Caco-2 (cell line): ENCODE results near the gene CMSS1. TPM values are rescaled to one million over a fixed set of nuclear protein-coding genes. Genes with fewer than 3 reads are reported as not detected.
A peak's percentile ranks its signal among the peaks of the same experiment; 100 is the strongest.

Experiments
- BruUV-seq: library from RNA; stranded (reverse); fragments of 400-500 nt; replicated peaks from 2 replicates; lab custom pipeline; 2021; lab: Mats Ljungman, UMichigan
- CTCF ChIA-PET: fragments of 300-600 bp; sonication (Branson Sonifier 250); formaldehyde crosslinking; loops from one replicate; lab custom pipeline; 2022; ENCODE audit warnings: antibody characterized with exemption; lab: Charles Lee
- POLR2A ChIA-PET: fragments of 300-600 bp; sonication (Branson Sonifier 250); formaldehyde crosslinking; loops from one replicate; lab custom pipeline; 2022; ENCODE audit warnings: antibody characterized with exemption; lab: Charles Lee
- DNase-seq, 2 experiments: peaks; one replicate each; pipeline versions ENCODE4 v3.0.0 to v3.0.0-alpha.2; 2020 to 2022
- H3K27me3 ChIP-seq: replicated peaks from 2 replicates; pipeline ENCODE4 v1.6.0; 2011; ENCODE audit warnings: low read length; ENCODE audit not compliant: control insufficient read depth, insufficient read depth
- H3K36me3 ChIP-seq: 2 replicates; pipeline ENCODE4 v1.5.1; 2011; ENCODE audit warnings: low read length; ENCODE audit not compliant: control insufficient read depth, insufficient read depth
- H3K4me1 ChIP-seq: fragments of 250-450 bp; sonication (Bioruptor Pico); 2 replicates; pipeline ENCODE4 v1.5.1; 2020; ENCODE audit warnings: mild to moderate bottlenecking
- H3K4me3 ChIP-seq: 2 replicates; pipeline ENCODE4 v1.5.1; 2011; ENCODE audit warnings: low read depth, mild to moderate bottlenecking, control low read depth, low read length
- H3K9me3 ChIP-seq: fragments of 250-450 bp; sonication (Bioruptor Pico); 2 replicates; pipeline ENCODE4 v1.5.1; 2020; ENCODE audit warnings: mild to moderate bottlenecking, moderate library complexity
- H3K27ac Mint-ChIP-seq: one replicate; pipeline ENCODE4 v1.8.0; 2022; ENCODE audit warnings: mixed read lengths; ENCODE audit not compliant: unreplicated experiment
- H3K27me3 Mint-ChIP-seq: one replicate; pipeline ENCODE4 v1.8.0; 2022; ENCODE audit warnings: mixed read lengths; ENCODE audit not compliant: insufficient read depth, unreplicated experiment
- H3K36me3 Mint-ChIP-seq: one replicate; pipeline ENCODE4 v1.8.0; 2022; ENCODE audit warnings: mild to moderate bottlenecking, mixed read lengths; ENCODE audit not compliant: insufficient read depth, unreplicated experiment
- H3K4me1 Mint-ChIP-seq: one replicate; pipeline ENCODE4 v1.8.0; 2022; ENCODE audit warnings: low read depth, mixed read lengths; ENCODE audit not compliant: unreplicated experiment
- H3K4me3 Mint-ChIP-seq: one replicate; pipeline ENCODE4 v1.8.0; 2022; ENCODE audit warnings: mild to moderate bottlenecking, moderate library complexity, mixed read lengths; ENCODE audit not compliant: unreplicated experiment
- H3K9me3 Mint-ChIP-seq: one replicate; pipeline ENCODE4 v1.8.0; 2022; ENCODE audit warnings: mixed read lengths; ENCODE audit not compliant: unreplicated experiment
- CTCF ChIP-seq, 2 experiments: fragments of 200-600 bp in 1 of 2; IDR thresholded peaks; 1 replicate in 1 of 2; 2 replicates in 1 of 2; pipeline versions ENCODE4 v1.5.1 to v1.8.0; 2011 to 2022; ENCODE audit warnings: antibody characterized with exemption in 1 of 2, control low read depth in 1 of 2, inconsistent platforms in 1 of 2, low read depth in 1 of 2, low read length in 1 of 2, mild to moderate bottlenecking in 1 of 2, moderate library complexity in 1 of 2; ENCODE audit not compliant: insufficient read depth in 1 of 2, severe bottlenecking in 1 of 2, unreplicated experiment in 1 of 2
- intact Hi-C: fragments of 100-400 bp; cut with micrococcal nuclease; formaldehyde crosslinking; loops from one replicate; pipeline ENCODE4 v1.10.0; 2022; ENCODE audit not compliant: unreplicated experiment
- total RNA-seq: library from RNA; stranded (reverse); gene quantifications from 2 replicates; pipeline ENCODE4 v1.2.3, GENCODE V29; 2022

The CMSS1 gene
- total RNA-seq, 1 experiment from 2014 or later: 54.4 TPM

DNA sequence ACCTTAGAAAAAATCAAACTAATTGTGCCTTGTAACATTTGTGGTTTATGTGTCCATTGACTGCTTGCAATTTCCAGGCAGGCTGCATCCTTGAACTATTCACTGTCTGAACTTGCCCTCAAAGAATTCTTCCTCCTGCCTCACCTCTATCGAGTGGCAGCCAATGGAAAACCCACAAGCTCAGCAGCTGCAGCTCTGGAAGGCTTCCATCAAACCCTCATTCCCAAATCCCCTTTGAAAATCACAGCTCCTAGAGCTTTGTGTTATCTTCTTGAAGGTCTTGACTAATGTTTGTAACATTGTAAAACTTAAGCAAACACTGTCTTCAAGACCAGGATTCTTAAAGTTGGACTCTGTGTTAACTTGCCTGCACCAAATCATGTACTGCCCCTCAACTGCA, 215.5 kb downstream of the CMSS1 start:
- peak overlapping the region; percentile 49 for H3K4me3 Mint-ChIP-seq
- peaks cover 39% of the 10 kb centered on the region for H3K4me1 Mint-ChIP-seq
- Histone ChIP-seq H3K27me3 (no peaks in the 10 kb centered on the region), H3K4me1 (peaks cover 85% of the 10 kb centered on the region), H3K9me3 (no peaks in the 10 kb centered on the region), H3K36me3 (no peaks in the 10 kb centered on the region), H3K4me3 (no peak overlapping the region)
- no peaks in the 10 kb centered on the region for H3K27me3 Mint-ChIP-seq
- H3K36me3 Mint-ChIP-seq: no peaks in the 10 kb centered on the region
- ChIA-PET CTCF (interaction anchor here (0.6 to 1.8 kb wide), 5 partner anchors 14 to 221 kb away, joined by 3 to 8 read pairs (median 5); no protein-coding TSS in a partner anchor), POLR2A (interaction anchor here (0.6 to 1.0 kb wide), 3 partner anchors 44 to 228 kb away, joined by 3 to 5 read pairs (median 4); no protein-coding TSS in a partner anchor)
- TF ChIP-seq CTCF (IDR thresholded peaks at IDR 0.05; ENCODE audit: insufficient read depth in 1 of 2, low read depth in 1 of 2, low read length in 1 of 2, severe bottlenecking in 1 of 2, unreplicated experiment in 1 of 2): no peak
- H3K27ac Mint-ChIP-seq: peak overlapping the region; percentile 75
- BruUV-seq: no TSS peak
- intact Hi-C loops: loop anchor here (5.0 kb wide), 1 partner anchor 66 kb away; no protein-coding TSS in a partner anchor
- DNase-seq: peak; percentile 56 to 78
- no peaks in the 10 kb centered on the region for H3K9me3 Mint-ChIP-seq

DNA sequence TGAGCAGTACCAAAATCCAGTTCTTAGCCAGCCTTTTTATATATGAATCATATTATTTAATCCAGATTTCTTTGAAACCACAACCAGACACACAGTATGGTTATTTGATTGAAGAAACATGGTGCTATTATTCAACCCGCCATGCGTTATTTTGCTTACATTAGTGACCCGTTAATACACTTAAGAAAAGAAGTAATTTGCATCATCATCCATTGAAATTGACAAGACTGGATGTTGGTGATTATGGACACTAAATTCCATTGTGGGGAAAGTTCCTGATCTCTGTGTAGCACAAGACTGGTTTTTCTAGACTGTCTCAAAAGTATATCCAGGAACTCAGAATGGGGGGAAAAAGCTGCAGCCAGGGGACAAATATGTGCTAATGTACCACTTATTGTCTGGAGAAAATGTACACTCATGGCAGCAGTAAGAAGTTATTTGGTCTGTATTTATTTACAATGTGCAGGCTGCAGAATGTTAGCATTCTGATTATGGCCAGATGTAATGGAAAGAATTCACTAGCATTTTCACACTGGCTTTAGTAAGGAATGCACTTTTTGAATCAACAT, 216.3 kb downstream of the CMSS1 start:
- H3K27ac Mint-ChIP-seq: peak overlapping the region; percentile 75
- H3K27me3 Mint-ChIP-seq: no peaks in the 10 kb centered on the region
- Histone ChIP-seq H3K9me3 (no peaks in the 10 kb centered on the region), H3K36me3 (no peaks in the 10 kb centered on the region), H3K27me3 (no peaks in the 10 kb centered on the region), H3K4me1 (peaks cover 80% of the 10 kb centered on the region), H3K4me3 (no peak overlapping the region)
- peaks cover 39% of the 10 kb centered on the region for H3K4me1 Mint-ChIP-seq
- peak; percentile 58 to 68 for DNase-seq
- no TSS peak for BruUV-seq
- ChIA-PET POLR2A (interaction anchor here (0.6 to 1.0 kb wide), 2 partner anchors 43 to 228 kb away, joined by 3 to 4 read pairs; no protein-coding TSS in a partner anchor), CTCF (interaction anchor here (1.0 to 1.8 kb wide), 2 partner anchors 13 to 42 kb away, joined by 3 to 8 read pairs; no protein-coding TSS in a partner anchor)
- no peaks in the 10 kb centered on the region for H3K9me3 Mint-ChIP-seq
- TF ChIP-seq CTCF (IDR thresholded peaks at IDR 0.05; ENCODE audit: insufficient read depth in 1 of 2, low read depth in 1 of 2, low read length in 1 of 2, severe bottlenecking in 1 of 2, unreplicated experiment in 1 of 2): no peak
- H3K36me3 Mint-ChIP-seq: no peaks in the 10 kb centered on the region
- intact Hi-C loops: loop anchor here (1.0 to 5.0 kb wide), 12 partner anchors 8 to 191 kb away; no protein-coding TSS in a partner anchor
- peak overlapping the region; percentile 49 for H3K4me3 Mint-ChIP-seq

DNA sequence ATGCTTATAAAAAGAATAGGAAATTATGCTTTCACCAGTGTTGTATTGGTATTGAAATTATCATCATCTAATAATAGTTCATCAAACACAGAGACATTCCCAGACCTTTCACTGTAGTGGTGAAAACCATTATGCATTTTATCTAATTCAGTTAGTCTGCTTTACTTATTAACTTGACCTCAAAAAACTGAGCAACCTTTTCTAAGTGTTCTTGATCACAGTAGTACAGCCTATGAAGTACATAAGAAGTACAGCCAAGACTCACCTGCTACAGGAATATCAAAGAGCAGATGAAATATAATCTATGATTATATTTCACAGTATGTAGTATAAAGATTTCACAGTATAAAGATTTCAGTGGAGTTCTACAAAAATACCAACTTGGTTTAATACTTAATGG, 221.4 kb downstream of the CMSS1 start:
- TF ChIP-seq CTCF (IDR thresholded peaks at IDR 0.05; ENCODE audit: insufficient read depth in 1 of 2, low read depth in 1 of 2, low read length in 1 of 2, severe bottlenecking in 1 of 2, unreplicated experiment in 1 of 2): no peak
- BruUV-seq: no TSS peak
- Histone ChIP-seq H3K4me3 (no peak overlapping the region), H3K4me1 (peaks cover 77% of the 10 kb centered on the region), H3K36me3 (no peaks in the 10 kb centered on the region), H3K27me3 (no peaks in the 10 kb centered on the region), H3K9me3 (no peaks in the 10 kb centered on the region)
- no peaks in the 10 kb centered on the region for H3K36me3 Mint-ChIP-seq
- peaks cover 40% of the 10 kb centered on the region for H3K4me1 Mint-ChIP-seq
- DNase-seq: no peak
- H3K27me3 Mint-ChIP-seq: no peaks in the 10 kb centered on the region
- H3K27ac Mint-ChIP-seq: no peak overlapping the region
- CTCF ChIA-PET: no interaction called here
- intact Hi-C loops: no loop called here
- H3K9me3 Mint-ChIP-seq: no peaks in the 10 kb centered on the region
- POLR2A ChIA-PET: no interaction called here
- H3K4me3 Mint-ChIP-seq: no peak overlapping the region
